Right cardiac atrium (tissue), 5 donors: ENCODE data around the gene TRAF2. TPM values are rescaled to one million over a fixed set of nuclear protein-coding genes. Genes with fewer than 3 reads are reported as not detected.
"Not testable (repeated sequence)": the region's sequence is repeated elsewhere in the genome, so short reads cannot be mapped to it uniquely, and the experiment has no call there.

Experiments
- ATAC-seq, 2 donors: fragments of 200-7000 bp; cut with Tn5 transposase; one replicate each; pipeline versions ENCODE4 v1.8.0 to v1.9.1; 2020; ENCODE audit warnings: moderate library complexity in 2 of 2, mild to moderate bottlenecking in 1 of 2
- DNase-seq, 3 donors: peaks; one replicate each; pipeline ENCODE4 v3.0.0-alpha.2; 2020
- H3K27ac ChIP-seq: one replicate; pipeline ENCODE4 v1.5.1; 2013; ENCODE audit warnings: mild to moderate bottlenecking, low read length, control low read depth, moderate library complexity
- H3K27me3 ChIP-seq: one replicate; pipeline ENCODE4 v1.6.1; 2013; ENCODE audit not compliant: control insufficient read depth, insufficient read depth
- H3K4me1 ChIP-seq: one replicate; pipeline ENCODE4 v1.6.1; 2013; ENCODE audit warnings: low read length; ENCODE audit not compliant: control insufficient read depth, insufficient read depth
- H3K4me3 ChIP-seq: one replicate; pipeline ENCODE4 v1.5.1; 2013; ENCODE audit warnings: low read length, control low read depth
- H3K9me3 ChIP-seq: one replicate; pipeline ENCODE4 v1.6.1; 2013; ENCODE audit warnings: low read length; ENCODE audit not compliant: control insufficient read depth
- WGBS: extraction: QIAGEN DNeasy Blood & Tissue Kit; methylation state at CpG from one replicate; pipeline ENCODE4 v1.1.7; 2013; 5-methylcytosine and 5-hydroxymethylcytosine counted together
- intact Hi-C, 4 donors: fragments of 100-400 bp; cut with DNase I; formaldehyde crosslinking; loops; one replicate each; pipeline versions ENCODE4 v1.11.0 to v1.14.0; 2022 to 2023
- long read RNA-seq, 4 donors: library from polyadenylated mRNA; unstranded; transcript quantifications; one replicate each; pipeline ENCODE4 v2.0.0, GENCODE V29; 2020 to 2021
- polyA plus RNA-seq: library from polyadenylated mRNA; stranded (reverse); fragments of 200-250 nt; gene quantifications from one replicate; pipeline ENCODE4 v1.2.3, GENCODE V29; 2013
- total RNA-seq, 4 donors: library from RNA; stranded (reverse); fragmentation: NEBNext Ultra II Directional; extraction: Animal tissue kit (Norgen Biotek cat#: 25700); gene quantifications; one replicate each; pipeline ENCODE4 v1.2.1, GENCODE V29; 2021
- donor health status: healthy with polysubstance abuse.
- donor health status: DM: no; HTN: yes; CAD: no.
- donor health status: DM: no; HTN: no; CAD: no.
- donor health status: DM: no; HTN: yes; CAD: no; lungs with severe emphysema.
- donor health status: DM: yes; HTN: yes; CAD: no.

Gene TRAF2, protein sequence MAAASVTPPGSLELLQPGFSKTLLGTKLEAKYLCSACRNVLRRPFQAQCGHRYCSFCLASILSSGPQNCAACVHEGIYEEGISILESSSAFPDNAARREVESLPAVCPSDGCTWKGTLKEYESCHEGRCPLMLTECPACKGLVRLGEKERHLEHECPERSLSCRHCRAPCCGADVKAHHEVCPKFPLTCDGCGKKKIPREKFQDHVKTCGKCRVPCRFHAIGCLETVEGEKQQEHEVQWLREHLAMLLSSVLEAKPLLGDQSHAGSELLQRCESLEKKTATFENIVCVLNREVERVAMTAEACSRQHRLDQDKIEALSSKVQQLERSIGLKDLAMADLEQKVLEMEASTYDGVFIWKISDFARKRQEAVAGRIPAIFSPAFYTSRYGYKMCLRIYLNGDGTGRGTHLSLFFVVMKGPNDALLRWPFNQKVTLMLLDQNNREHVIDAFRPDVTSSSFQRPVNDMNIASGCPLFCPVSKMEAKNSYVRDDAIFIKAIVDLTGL
- total RNA-seq (10 to 100 TPM in 1 of 4 donors, 1 to 10 TPM in 3; 6.1 to 10.2 (median 8.6) TPM), polyA plus RNA-seq (6.7 TPM)
- long read RNA-seq, donor 1, transcript TRAF2-201 (11 exons, 2,264 nt) = major isoform, 7 of 28 reads
- long read RNA-seq, donor 1, partial matches to known transcripts = 8 of 28 reads
- long read RNA-seq, donor 1, other reads (novel, unspliced or antisense) = 13 of 28 reads
- long read RNA-seq, donor 2, partial matches to known transcripts = 4 of 13 reads
- long read RNA-seq, donor 2, other reads (novel, unspliced or antisense) = 7 of 13 reads
- long read RNA-seq, donor 3, transcript TRAF2-201 (11 exons, 2,264 nt) = major isoform, 17 of 54 reads
- long read RNA-seq, donor 3, partial matches to known transcripts = 13 of 54 reads
- long read RNA-seq, donor 3, other reads (novel, unspliced or antisense) = 24 of 54 reads
- long read RNA-seq, donor 4, partial matches to known transcripts = 5 of 8 reads
- long read RNA-seq, donor 4, other reads (novel, unspliced or antisense) = 2 of 8 reads

- DNase-seq = peak; percentile 98 to 99 (median 99)
- H3K4me1 ChIP-seq = no peaks in the 10 kb centered on the region
- under 1% methylated on average over 88 of the region's 88 CpGs for WGBS
- peak; percentile 99 for ATAC-seq
- H3K4me3 ChIP-seq = peak within 1 kb of the TSS; percentile 91
- no peaks in the 10 kb centered on the region for H3K27me3 ChIP-seq
- H3K27ac ChIP-seq = peak within 1 kb of the TSS; percentile 68
- no peaks in the 10 kb centered on the region for H3K9me3 ChIP-seq
- intact Hi-C loops = no loop called here
Observed at GRCh38 chr9:136885950-136886578, at the start of gene TRAF2. Gene TRAF2 (plus strand): TSS chr9:136886516. CDS start chr9:136898741, 12,225 bp downstream.

- WGBS = 91% methylated on average over 27 of the region's 27 CpGs
- ATAC-seq (no peak), DNase-seq (peak; percentile 9 to 60 (median 57))
- Histone ChIP-seq H3K27ac (no peak overlapping the region), H3K4me3 (no peak overlapping the region), H3K9me3 (no peaks in the 10 kb centered on the region), H3K27me3 (no peaks in the 10 kb centered on the region), H3K4me1 (peaks cover 8% of the 10 kb centered on the region)
- intact Hi-C loops = no loop called here
Observed at GRCh38 chr9:136837146-136837855, 49.0 kb upstream of the TRAF2 start.

DNA sequence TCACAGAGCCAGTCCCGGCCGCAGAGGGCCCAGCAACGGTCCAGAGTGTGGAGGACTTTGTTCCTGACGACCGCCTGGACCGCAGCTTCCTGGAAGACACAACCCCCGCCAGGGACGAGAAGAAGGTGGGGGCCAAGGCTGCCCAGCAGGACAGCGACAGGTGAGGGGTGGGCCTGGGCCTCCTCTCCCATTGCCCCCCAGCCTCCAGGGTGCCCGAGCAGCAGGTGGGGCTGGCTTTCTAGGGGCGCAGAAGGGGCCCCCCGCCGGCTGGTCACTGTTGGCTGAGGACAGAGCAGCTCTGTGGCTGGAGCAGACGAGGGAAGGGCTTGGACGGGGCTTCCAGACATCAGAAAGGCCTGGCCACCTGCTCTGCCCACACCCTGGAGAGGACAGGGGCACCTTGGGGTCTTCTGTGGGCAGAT lies 48.4 kb upstream of the TRAF2 start:
- H3K27ac ChIP-seq, H3K4me1 ChIP-seq, H3K4me3 ChIP-seq, H3K27me3 ChIP-seq, H3K9me3 ChIP-seq, ATAC-seq, intact Hi-C loops: not testable (repeated sequence)
- WGBS = 91% methylated on average over 15 of the region's 15 CpGs
- DNase-seq = peak in 1 of 3 donors; percentile 52

- Histone ChIP-seq H3K27ac (no peak overlapping the region), H3K27me3 (no peaks in the 10 kb centered on the region), H3K4me1 (peaks cover 8% of the 10 kb centered on the region), H3K4me3 (no peak overlapping the region), H3K9me3 (no peaks in the 10 kb centered on the region)
- WGBS = 82% methylated on average over 29 of the region's 29 CpGs
- ATAC-seq (no peak), DNase-seq (peak in 2 of 3 donors; percentile 49 to 56)
- intact Hi-C loops = no loop called here
Observed at GRCh38 chr9:136838314-136839228, 47.7 kb upstream of the TRAF2 start.

DNA sequence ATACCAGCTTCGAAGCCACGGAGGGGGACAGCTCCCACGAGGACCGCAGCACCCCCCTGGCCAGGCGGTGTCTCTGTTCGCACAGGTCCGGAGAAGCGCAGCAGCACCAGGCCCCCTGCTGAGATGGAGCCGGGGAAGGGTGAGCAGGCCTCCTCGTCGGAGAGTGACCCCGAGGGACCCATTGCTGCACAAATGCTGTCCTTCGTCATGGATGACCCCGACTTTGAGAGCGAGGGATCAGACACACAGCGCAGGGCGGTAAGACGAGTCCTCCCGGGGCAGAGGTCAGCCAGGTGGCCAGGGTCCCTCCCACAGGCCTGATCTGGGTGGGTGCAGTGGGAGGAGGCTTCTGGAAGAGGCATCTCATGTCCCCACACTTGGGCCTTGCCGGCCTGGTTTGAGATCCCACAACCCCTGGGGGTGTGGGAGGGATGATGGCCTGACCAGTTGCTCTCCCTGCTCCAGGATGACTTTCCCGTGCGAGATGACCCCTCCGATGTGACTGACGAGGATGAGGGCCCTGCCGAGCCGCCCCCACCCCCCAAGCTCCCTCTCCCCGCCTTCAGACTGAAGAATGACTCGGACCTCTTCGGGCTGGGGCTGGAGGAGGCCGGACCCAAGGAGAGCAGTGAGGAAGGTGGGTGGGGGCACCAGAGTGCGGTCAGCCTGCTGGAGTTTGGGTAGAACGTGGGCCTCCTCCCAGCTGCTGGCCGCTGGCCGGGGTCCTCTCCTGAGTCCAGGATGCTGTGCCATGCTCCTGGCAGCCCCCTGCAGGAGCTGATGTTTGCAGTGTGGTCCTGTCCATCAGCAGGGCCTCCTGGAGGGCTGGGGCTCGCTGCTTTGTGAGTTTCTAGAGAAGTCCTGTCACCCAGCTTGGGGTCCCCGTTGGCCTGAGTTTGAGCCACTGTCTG lies 46.8 kb upstream of the TRAF2 start:
- Histone ChIP-seq H3K9me3 (no peaks in the 10 kb centered on the region), H3K27ac (no peak overlapping the region), H3K4me3 (no peak overlapping the region), H3K27me3 (no peaks in the 10 kb centered on the region), H3K4me1 (peaks cover 8% of the 10 kb centered on the region)
- ATAC-seq = no peak
- 82% methylated on average over 36 of the region's 36 CpGs for WGBS
- peak in 2 of 3 donors; percentile 54 to 60 for DNase-seq
- intact Hi-C loops = loop anchor here in 1 of 4 donors (10.0 kb wide), 1 partner anchor 105 kb away; the partner anchor contains the start of genes C8G and FBXW5

- DNase-seq (peak in 2 of 3 donors; percentile 50 to 72), ATAC-seq (no peak)
- intact Hi-C loops = loop anchor here in 1 of 4 donors (10.0 kb wide), 1 partner anchor 104 kb away; the partner anchor contains the start of genes C8G and FBXW5
- WGBS = 61% methylated on average over 32 of the region's 32 CpGs
- H3K4me1 ChIP-seq = peaks cover 8% of the 10 kb centered on the region
- H3K9me3 ChIP-seq = no peaks in the 10 kb centered on the region
- no peaks in the 10 kb centered on the region for H3K27me3 ChIP-seq
- H3K4me3 ChIP-seq = no peak overlapping the region
- H3K27ac ChIP-seq = no peak overlapping the region
Observed at GRCh38 chr9:136840140-136840876, 46.0 kb upstream of the TRAF2 start.

DNA sequence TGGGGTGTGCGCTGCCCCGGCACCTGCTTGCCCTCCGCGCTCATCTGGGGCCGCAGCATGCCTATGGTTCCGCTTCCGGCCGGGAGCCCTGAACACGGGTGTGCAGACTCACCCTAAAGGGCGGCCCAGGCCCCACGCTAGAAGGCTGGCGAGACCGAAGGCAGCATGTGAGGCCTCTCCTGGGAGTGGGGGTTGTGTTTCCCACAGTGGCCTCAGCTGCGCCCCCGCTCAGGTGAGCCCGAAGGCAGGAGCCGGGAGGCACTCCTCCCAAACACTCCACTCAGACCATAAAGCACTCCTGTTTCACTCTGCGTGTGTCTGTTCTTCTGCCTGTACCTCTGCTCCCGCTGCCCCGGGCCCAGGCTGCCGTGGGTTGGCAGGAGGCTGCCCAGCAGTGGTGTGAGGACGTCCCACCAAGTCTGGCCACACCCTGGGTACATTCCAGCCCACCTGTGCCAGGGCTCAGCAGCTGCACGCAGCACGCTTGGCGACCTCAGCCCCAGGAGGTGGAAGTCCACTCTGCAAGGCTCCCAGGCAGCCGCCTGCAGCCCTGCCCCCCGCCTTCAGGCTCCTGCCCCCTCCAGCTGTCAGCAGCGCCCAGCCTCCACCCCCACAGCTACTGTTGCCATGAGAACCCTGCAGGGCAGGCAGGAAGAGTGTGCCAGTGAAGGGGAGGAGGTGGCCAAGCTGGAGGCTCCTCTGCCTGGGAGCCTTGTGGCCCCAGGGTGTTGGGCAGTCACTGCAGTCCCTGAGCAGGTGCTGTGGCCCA lies 45.3 kb upstream of the TRAF2 start:
- DNase-seq (peak in 2 of 3 donors; percentile 79 to 81), ATAC-seq (peak; percentile 5 to 29)
- no peaks in the 10 kb centered on the region for H3K27me3 ChIP-seq
- intact Hi-C loops = loop anchor here in 1 of 4 donors (10.0 kb wide), 1 partner anchor 104 kb away; the partner anchor contains the start of genes C8G and FBXW5
- H3K27ac ChIP-seq = no peak overlapping the region
- peaks cover 8% of the 10 kb centered on the region for H3K4me1 ChIP-seq
- 66% methylated on average over 28 of the region's 28 CpGs for WGBS
- no peaks in the 10 kb centered on the region for H3K9me3 ChIP-seq
- H3K4me3 ChIP-seq = no peak overlapping the region
